ENCODE data around the gene CLCN6.

- no peak for TF ChIP-seq CTCF (conservative IDR thresholded peaks at IDR 0.05 in 1 of 2, IDR thresholded peaks at IDR 0.05 in 1 of 2; ENCODE audit: extremely low read depth in 1 of 2, insufficient read depth in 1 of 2, low read depth in 1 of 2, low read length in 2 of 2)
- no peak for TF ChIP-seq EZH2 (IDR thresholded peaks at IDR 0.05; ENCODE audit: borderline replicate concordance, low read length)
Observed at GRCh38 chr1:11854519-11854918, 48.5 kb downstream of the CLCN6 start.
